Ishikawa (cell line): ENCODE measurements around the gene FRMD4B.

Experiments used
- EGR1 ChIP-seq: IDR thresholded peaks from 2 replicates; pipeline ENCODE4 v1.6.1; 2012
- EP300 ChIP-seq: IDR thresholded peaks from 2 replicates; pipeline ENCODE4 v1.6.1; 2012; ENCODE audit warnings: borderline replicate concordance
- MAX ChIP-seq: IDR thresholded peaks from 2 replicates; pipeline ENCODE4 v1.6.1; 2012
- NFIC ChIP-seq: IDR thresholded peaks from 2 replicates; pipeline ENCODE4 v1.6.1; 2012
- REST ChIP-seq: IDR thresholded peaks from 2 replicates; pipeline ENCODE4 v1.6.1; 2012; ENCODE audit warnings: low read depth, mild to moderate bottlenecking
- TAF1 ChIP-seq: IDR thresholded peaks from 2 replicates; pipeline ENCODE4 v1.6.1; 2012; ENCODE audit warnings: low read depth, mild to moderate bottlenecking
- TEAD4 ChIP-seq: IDR thresholded peaks from 2 replicates; pipeline ENCODE4 v1.6.1; 2012
- YY1 ChIP-seq: IDR thresholded peaks from 2 replicates; pipeline ENCODE4 v1.6.1; 2012; ENCODE audit warnings: low read depth

DNA sequence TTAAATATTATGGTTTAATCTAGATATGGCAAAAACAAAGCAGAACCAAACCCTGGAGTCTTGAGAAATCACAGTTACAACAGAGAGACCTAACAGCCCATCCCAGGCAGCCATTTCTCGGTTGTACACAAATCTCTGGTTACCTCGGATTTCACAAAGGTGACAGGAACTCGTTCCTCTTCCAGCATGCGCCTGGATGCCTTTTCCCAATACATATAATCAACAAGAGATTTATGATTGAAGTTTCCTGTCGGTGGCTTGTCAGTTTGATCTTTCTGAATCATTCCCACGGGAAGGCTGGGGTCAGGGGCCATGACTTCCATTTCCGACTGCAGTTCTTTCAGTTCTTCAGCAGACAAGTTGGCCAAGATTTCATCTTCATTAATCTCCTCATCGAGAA lies 263.9 kb downstream of the FRMD4B start:
- TF ChIP-seq YY1 (no peak), NFIC (no peak), TEAD4 (no peak), TAF1 (no peak), EGR1 (no peak), MAX (no peak), REST (no peak), EP300 (no peak)
